SK-N-SH (cell line): ENCODE measurements around the gene CCNY.

Experiments used
- CTCF ChIP-seq: fragments of 200-600 bp; sonication (generic); IDR thresholded peaks from 2 replicates; pipeline ENCODE4 v1.6.1; 2017; ENCODE audit warnings: antibody characterized with exemption, mild to moderate bottlenecking, moderate library complexity
- EP300 ChIP-seq, 2 experiments: IDR thresholded peaks; 2 replicates each; pipeline versions ENCODE4 v1.4.0 to v1.6.1; 2012; ENCODE audit warnings: borderline replicate concordance in 1 of 2, low read depth in 1 of 2, low read length in 1 of 2
- EZH2phosphoT487 ChIP-seq: fragments of 200-600 bp; sonication (generic); IDR thresholded peaks from 2 replicates; pipeline ENCODE4 v1.6.1; 2017; ENCODE audit warnings: low read depth, mixed run types, mild to moderate bottlenecking, antibody characterized with exemption, moderate library complexity, borderline replicate concordance
- FOXM1 ChIP-seq: IDR thresholded peaks from 2 replicates; pipeline ENCODE4 v1.4.0; 2012; ENCODE audit warnings: low read depth, mild to moderate bottlenecking
- RAD21 ChIP-seq: IDR thresholded peaks from 2 replicates; pipeline ENCODE4 v1.6.1; 2012; ENCODE audit warnings: mild to moderate bottlenecking, low read length
- RCOR1 ChIP-seq: fragments of 150-350 bp; IDR thresholded peaks from 2 replicates; pipeline ENCODE4 v1.6.1; 2017; ENCODE audit warnings: antibody characterized with exemption, low read length
- REST ChIP-seq: IDR thresholded peaks from 2 replicates; pipeline ENCODE4 v1.6.1; 2012; ENCODE audit warnings: mild to moderate bottlenecking, low read depth, low read length, moderate library complexity
- TAF1 ChIP-seq: IDR thresholded peaks from 2 replicates; pipeline ENCODE4 v1.6.1; 2012; ENCODE audit warnings: low read depth, mild to moderate bottlenecking, low read length, moderate library complexity, borderline replicate concordance
- TEAD4 ChIP-seq: IDR thresholded peaks from 2 replicates; pipeline ENCODE4 v1.4.0; 2012; ENCODE audit warnings: mild to moderate bottlenecking, borderline replicate concordance; ENCODE audit not compliant: insufficient read depth

GRCh38 chr10:35390161-35390840 lies 54.0 kb downstream of the CCNY start:
- TF ChIP-seq CTCF (no peak), REST (no peak), TAF1 (no peak), RAD21 (no peak), EP300 (IDR thresholded peaks at IDR 0.05; ENCODE audit: borderline replicate concordance in 1 of 2, low read depth in 1 of 2, low read length in 1 of 2) (no peak), RCOR1 (no peak), FOXM1 (no peak), EZH2phosphoT487 (no peak), TEAD4 (no peak)
